NCI-H2227 treated with DMSO at 0.1 percent for 48 hours (cell line): Measurements from ENCODE around the gene PGM2L1.

Experiments
- DNase-seq: peaks from one replicate; lab custom pipeline; 2025; lab: John Stamatoyannopoulos, UW

Gene PGM2L1

GRCh38 chr11:74299015-74299414, 99.2 kb downstream of the PGM2L1 start:
- DNase-seq = no peak

DNA sequence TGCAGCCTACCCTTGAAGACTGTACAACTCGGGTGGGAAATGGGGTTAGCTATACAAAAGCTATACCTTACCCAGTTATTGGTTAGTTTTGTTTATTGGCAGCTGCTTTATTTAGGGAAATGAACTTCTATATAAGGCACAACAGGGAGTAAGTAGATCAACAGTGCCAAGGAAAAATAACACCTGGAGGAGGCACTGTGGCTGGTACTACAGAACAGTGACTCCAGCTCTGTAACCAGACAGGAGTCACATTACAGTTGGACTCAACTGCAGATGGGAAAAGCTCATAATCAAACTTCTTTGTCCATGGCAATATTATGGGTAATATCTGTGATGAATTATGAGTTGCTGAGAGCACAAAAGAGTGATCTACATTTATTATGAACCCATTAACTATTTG, 100.7 kb downstream of the PGM2L1 start:
- no peak for DNase-seq

DNA sequence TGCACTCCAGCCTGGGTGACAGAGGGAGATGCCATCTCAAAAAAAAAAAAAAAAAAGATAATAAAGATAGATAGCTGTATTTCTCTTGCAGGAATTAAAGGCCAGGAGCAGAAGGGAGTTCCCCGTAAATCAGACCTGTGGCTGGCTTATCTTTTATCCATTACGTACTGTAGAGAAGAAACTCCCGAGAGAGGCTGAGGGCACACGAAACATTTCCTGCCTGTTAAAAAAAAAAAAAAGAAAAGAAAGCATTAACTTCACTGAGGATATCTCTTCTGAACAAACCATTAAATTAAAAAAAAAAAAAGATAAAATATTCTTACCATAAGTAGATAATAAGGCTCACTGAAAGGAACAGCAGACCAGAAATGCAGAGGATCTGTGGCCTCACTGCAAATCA, 109.3 kb downstream of the PGM2L1 start:
- DNase-seq = no peak

GRCh38 chr11:74288161-74288560, 110.1 kb downstream of the PGM2L1 start:
- DNase-seq = no peak

DNA sequence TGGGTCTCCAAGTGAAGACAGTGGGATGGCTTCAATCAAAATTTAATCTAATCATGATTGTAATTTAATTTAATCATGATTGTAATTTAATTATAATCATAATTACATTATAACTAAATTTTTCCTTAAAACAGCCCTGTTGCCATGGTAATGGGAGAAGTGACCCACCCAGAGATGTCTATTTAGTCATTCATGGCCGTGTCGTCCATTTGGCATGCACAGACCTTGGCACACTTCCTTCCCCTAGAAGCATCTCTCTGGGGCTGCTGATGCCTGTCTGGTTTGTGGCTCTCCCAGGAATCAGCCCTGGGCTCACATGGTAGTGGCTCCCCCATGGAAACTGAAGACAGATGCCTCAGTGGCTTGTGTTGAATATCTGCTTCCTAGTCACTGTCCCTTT, 113.8 kb downstream of the PGM2L1 start:
- DNase-seq = no peak

- DNase-seq = no peak
These were observed 114.6 kb downstream of the PGM2L1 start for GRCh38 chr11:74283580-74284180.

DNA sequence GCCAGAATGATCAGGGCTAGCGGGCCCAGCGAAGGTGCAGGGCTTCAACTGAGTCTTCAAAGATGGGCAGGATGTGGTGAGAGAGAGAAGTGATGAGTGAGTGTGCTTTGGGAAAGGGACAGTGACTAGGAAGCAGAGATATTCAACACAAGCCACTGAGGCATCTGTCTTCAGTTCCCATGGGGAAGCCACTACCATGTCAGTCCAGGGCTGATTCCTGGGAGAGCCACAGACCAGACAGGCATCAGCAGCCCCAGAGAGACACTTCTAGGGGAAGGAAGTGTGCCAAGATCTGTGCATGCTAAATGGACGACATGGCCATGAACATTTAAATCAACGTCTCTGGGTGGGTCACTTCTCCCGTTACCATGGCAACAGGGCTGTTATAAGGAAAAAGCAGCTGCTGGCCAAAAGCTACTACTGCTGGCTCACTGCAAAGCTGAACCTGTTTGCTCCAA, 115.3 kb downstream of the PGM2L1 start:
- DNase-seq = peak; percentile 28

- no peak for DNase-seq
These were observed 115.8 kb downstream of the PGM2L1 start for GRCh38 chr11:74282421-74282820.

- DNase-seq = no peak
These were observed 117.7 kb downstream of the PGM2L1 start for GRCh38 chr11:74280494-74280893.
